DOHH2 (cell line): Measurements from ENCODE around the gene CHRNB1.

Experiments used
- H3F3A ChIP-seq: fragments of 200-600 bp; sonication (generic), shearing (Covaris generic); 2 replicates; pipeline ENCODE4 v1.6.0; 2016; ENCODE audit warnings: antibody characterized with exemption, mild to moderate bottlenecking; ENCODE audit not compliant: control insufficient read depth, insufficient read depth
- H3K27ac ChIP-seq: fragments of 200-600 bp; sonication (generic); 2 replicates; pipeline ENCODE4 v1.5.1; 2014; ENCODE audit warnings: low read depth, mild to moderate bottlenecking, low read length, moderate library complexity
- H3K27me3 ChIP-seq: fragments of 200-600 bp; sonication (generic); 2 replicates; pipeline ENCODE4 v1.6.1; 2014; ENCODE audit warnings: mild to moderate bottlenecking, low read length, mixed read lengths; ENCODE audit not compliant: control insufficient read depth
- H3K36me3 ChIP-seq: fragments of 200-600 bp; sonication (generic); 2 replicates; pipeline ENCODE4 v1.6.1; 2014; ENCODE audit warnings: mild to moderate bottlenecking, low read length, moderate library complexity, mixed read lengths; ENCODE audit not compliant: control insufficient read depth
- H3K4me1 ChIP-seq: fragments of 200-600 bp; sonication (generic); 2 replicates; pipeline ENCODE4 v1.6.1; 2014; ENCODE audit warnings: mild to moderate bottlenecking, low read length, mixed read lengths; ENCODE audit not compliant: control insufficient read depth
- H3K4me2 ChIP-seq: fragments of 200-600 bp; sonication (generic); 2 replicates; pipeline ENCODE4 v1.6.0; 2014; ENCODE audit warnings: mild to moderate bottlenecking, low read length, moderate library complexity
- H3K4me3 ChIP-seq: fragments of 200-600 bp; sonication (generic); 2 replicates; pipeline ENCODE4 v1.5.1; 2014; ENCODE audit warnings: mild to moderate bottlenecking, low read length, mixed read lengths
- H3K79me2 ChIP-seq: fragments of 200-600 bp; sonication (generic); 2 replicates; pipeline ENCODE4 v1.6.1; 2014; ENCODE audit warnings: mild to moderate bottlenecking, low read length, mixed read lengths; ENCODE audit not compliant: control insufficient read depth
- H3K9me2 ChIP-seq: fragments of 200-600 bp; sonication (generic); replicated peaks from 2 replicates; pipeline ENCODE4 v1.6.1; 2014; ENCODE audit warnings: mild to moderate bottlenecking, low read length, mixed read lengths; ENCODE audit not compliant: control insufficient read depth
- H3K9me3 ChIP-seq: fragments of 200-600 bp; sonication (generic); 2 replicates; pipeline ENCODE4 v1.6.1; 2014; ENCODE audit warnings: antibody characterized with exemption, low read length, mixed read lengths; ENCODE audit not compliant: control insufficient read depth, insufficient read depth
- H4K20me1 ChIP-seq: fragments of 200-600 bp; sonication (generic); 2 replicates; pipeline ENCODE4 v1.6.0; 2014; ENCODE audit warnings: low read depth, mild to moderate bottlenecking, antibody characterized with exemption, low read length, moderate library complexity; ENCODE audit not compliant: control insufficient read depth, insufficient read depth
- EZH2phosphoT487 ChIP-seq: fragments of 200-600 bp; sonication (generic); IDR thresholded peaks from 2 replicates; pipeline ENCODE4 v1.6.1; 2017; ENCODE audit warnings: borderline replicate concordance, mild to moderate bottlenecking, antibody characterized with exemption, low read length, moderate library complexity, mixed read lengths
- TF ChIP-seq, protein P1 (sequence below): fragments of 200-600 bp; sonication (generic); IDR thresholded peaks from one replicate; pipeline ENCODE4 v1.5.1; 2014; ENCODE audit warnings: antibody characterized with exemption, mild to moderate bottlenecking, low read depth, low read length; ENCODE audit not compliant: poor library complexity, severe bottlenecking

The CHRNB1 gene

GRCh38 chr17:7426203-7426863 is 18.5 kb upstream of the CHRNB1 start:
- Histone ChIP-seq H3K9me2 (no peaks in the 10 kb centered on the region), H3K27ac (no peak overlapping the region), H3K9me3 (no peaks in the 10 kb centered on the region), H3F3A (no peaks in the 10 kb centered on the region), H3K4me3 (no peak overlapping the region), H3K4me2 (no peak overlapping the region), H4K20me1 (no peaks in the 10 kb centered on the region), H3K27me3 (no peaks in the 10 kb centered on the region), H3K79me2 (no peaks in the 10 kb centered on the region), H3K4me1 (no peaks in the 10 kb centered on the region), H3K36me3 (no peaks in the 10 kb centered on the region)
- TF ChIP-seq, protein P1, sequence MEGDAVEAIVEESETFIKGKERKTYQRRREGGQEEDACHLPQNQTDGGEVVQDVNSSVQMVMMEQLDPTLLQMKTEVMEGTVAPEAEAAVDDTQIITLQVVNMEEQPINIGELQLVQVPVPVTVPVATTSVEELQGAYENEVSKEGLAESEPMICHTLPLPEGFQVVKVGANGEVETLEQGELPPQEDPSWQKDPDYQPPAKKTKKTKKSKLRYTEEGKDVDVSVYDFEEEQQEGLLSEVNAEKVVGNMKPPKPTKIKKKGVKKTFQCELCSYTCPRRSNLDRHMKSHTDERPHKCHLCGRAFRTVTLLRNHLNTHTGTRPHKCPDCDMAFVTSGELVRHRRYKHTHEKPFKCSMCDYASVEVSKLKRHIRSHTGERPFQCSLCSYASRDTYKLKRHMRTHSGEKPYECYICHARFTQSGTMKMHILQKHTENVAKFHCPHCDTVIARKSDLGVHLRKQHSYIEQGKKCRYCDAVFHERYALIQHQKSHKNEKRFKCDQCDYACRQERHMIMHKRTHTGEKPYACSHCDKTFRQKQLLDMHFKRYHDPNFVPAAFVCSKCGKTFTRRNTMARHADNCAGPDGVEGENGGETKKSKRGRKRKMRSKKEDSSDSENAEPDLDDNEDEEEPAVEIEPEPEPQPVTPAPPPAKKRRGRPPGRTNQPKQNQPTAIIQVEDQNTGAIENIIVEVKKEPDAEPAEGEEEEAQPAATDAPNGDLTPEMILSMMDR, result no peak
- no peak for TF ChIP-seq EZH2phosphoT487

GRCh38 chr17:7426896-7427489 is 17.9 kb upstream of the CHRNB1 start:
- Histone ChIP-seq H3K4me2 (no peak overlapping the region), H3K27ac (no peak overlapping the region), H3K9me2 (no peaks in the 10 kb centered on the region), H3K9me3 (no peaks in the 10 kb centered on the region), H3K27me3 (no peaks in the 10 kb centered on the region), H3K4me3 (no peak overlapping the region), H3K79me2 (no peaks in the 10 kb centered on the region), H4K20me1 (no peaks in the 10 kb centered on the region), H3F3A (no peaks in the 10 kb centered on the region), H3K36me3 (no peaks in the 10 kb centered on the region), H3K4me1 (no peaks in the 10 kb centered on the region)
- TF ChIP-seq EZH2phosphoT487, result no peak
- TF ChIP-seq, protein P1, result no peak

DNA sequence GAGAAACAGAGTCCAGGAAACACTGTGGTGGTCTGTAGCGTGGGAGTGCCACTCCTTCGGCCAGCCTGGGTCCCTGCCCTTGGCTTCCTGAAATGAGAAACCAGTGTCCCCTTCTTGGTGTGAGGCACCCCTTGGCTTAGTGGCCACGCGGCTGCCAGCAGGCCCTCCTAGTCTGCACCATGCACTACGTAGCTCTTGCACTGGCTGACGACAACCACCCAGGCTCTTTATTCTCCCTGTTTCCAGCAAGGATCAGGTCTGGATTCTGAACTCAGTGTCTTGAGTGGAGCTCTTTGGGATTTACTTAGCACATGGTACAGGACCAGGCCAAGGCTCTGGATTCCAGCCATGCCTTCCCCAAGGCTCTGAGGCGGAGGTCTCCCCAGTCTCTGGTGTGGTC is 17.3 kb upstream of the CHRNB1 start:
- Histone ChIP-seq H3K27ac (no peak overlapping the region), H3K79me2 (no peaks in the 10 kb centered on the region), H3K4me3 (no peak overlapping the region), H3K4me2 (no peak overlapping the region), H3K9me3 (no peaks in the 10 kb centered on the region), H3K4me1 (no peaks in the 10 kb centered on the region), H3F3A (no peaks in the 10 kb centered on the region), H3K9me2 (no peaks in the 10 kb centered on the region), H3K36me3 (no peaks in the 10 kb centered on the region), H4K20me1 (no peaks in the 10 kb centered on the region), H3K27me3 (no peaks in the 10 kb centered on the region)
- TF ChIP-seq, protein P1, result no peak
- no peak for TF ChIP-seq EZH2phosphoT487
